ENCODE measurements around the gene ARMC6. TPM values are rescaled to one million over a fixed set of nuclear protein-coding genes. Genes with fewer than 3 reads are reported as not detected.

ARMC6 gene
- total and polyA plus RNA-seq, 2 donors (not counting 3 experiments of a cell fraction or from before 2014, with no cell fraction given): 33.9 to 44.7 TPM

- H3K4me3 ChIP-seq (replicated peaks in 1 of 3; ENCODE audit: insufficient read depth in 1 of 3, low read depth in 1 of 3, low read length in 3 of 3): no peak overlapping the region
- TF ChIP-seq MYC (IDR thresholded peaks at IDR 0.05; ENCODE audit: low read depth, low read length) (no peak), GATA2 (IDR thresholded peaks at IDR 0.05; ENCODE audit: insufficient read depth, insufficient read length, low read depth, low read length) (no peak), POLR2A (IDR thresholded peaks at IDR 0.05; ENCODE audit: low read depth, low read length) (no peak), EZH2 (IDR thresholded peaks at IDR 0.05; ENCODE audit: borderline replicate concordance, low read depth, low read length, severe bottlenecking) (no peak), MAX (IDR thresholded peaks at IDR 0.05; ENCODE audit: insufficient read depth, insufficient read length) (no peak), FOS (IDR thresholded peaks at IDR 0.05; ENCODE audit: borderline replicate concordance, insufficient read depth, low read length) (no peak), JUN (IDR thresholded peaks at IDR 0.05; ENCODE audit: borderline replicate concordance, insufficient read depth, insufficient read length, low read depth) (no peak), POLR2AphosphoS5 (IDR thresholded peaks at IDR 0.05; ENCODE audit: insufficient read depth, low read depth, low read length) (no peak)
- TF ChIP-seq, protein P1, sequence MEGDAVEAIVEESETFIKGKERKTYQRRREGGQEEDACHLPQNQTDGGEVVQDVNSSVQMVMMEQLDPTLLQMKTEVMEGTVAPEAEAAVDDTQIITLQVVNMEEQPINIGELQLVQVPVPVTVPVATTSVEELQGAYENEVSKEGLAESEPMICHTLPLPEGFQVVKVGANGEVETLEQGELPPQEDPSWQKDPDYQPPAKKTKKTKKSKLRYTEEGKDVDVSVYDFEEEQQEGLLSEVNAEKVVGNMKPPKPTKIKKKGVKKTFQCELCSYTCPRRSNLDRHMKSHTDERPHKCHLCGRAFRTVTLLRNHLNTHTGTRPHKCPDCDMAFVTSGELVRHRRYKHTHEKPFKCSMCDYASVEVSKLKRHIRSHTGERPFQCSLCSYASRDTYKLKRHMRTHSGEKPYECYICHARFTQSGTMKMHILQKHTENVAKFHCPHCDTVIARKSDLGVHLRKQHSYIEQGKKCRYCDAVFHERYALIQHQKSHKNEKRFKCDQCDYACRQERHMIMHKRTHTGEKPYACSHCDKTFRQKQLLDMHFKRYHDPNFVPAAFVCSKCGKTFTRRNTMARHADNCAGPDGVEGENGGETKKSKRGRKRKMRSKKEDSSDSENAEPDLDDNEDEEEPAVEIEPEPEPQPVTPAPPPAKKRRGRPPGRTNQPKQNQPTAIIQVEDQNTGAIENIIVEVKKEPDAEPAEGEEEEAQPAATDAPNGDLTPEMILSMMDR (IDR thresholded peaks at IDR 0.05; ENCODE audit: extremely low read depth in 1 of 2, insufficient read depth in 1 of 2, low read depth in 1 of 2, low read length in 2 of 2): no peak
- no peaks in the 10 kb centered on the region for H3K79me2 ChIP-seq (ENCODE audit: control insufficient read depth, insufficient read depth, low read length)
- POLR2A ChIA-PET: no interaction called here
- no TSS peak for BruUV-seq (replicated peaks)
- intact Hi-C loops (cut with micrococcal nuclease): no loop called here
- H3K9me3 ChIP-seq (replicated peaks; ENCODE audit: control insufficient read depth, insufficient read depth, low read length): no peaks in the 10 kb centered on the region
- H3K27ac ChIP-seq (ENCODE audit: insufficient read depth, low read depth, low read length): no peak overlapping the region
- no peak overlapping the region for H2AFZ ChIP-seq (ENCODE audit: low read depth, low read length)
- no peak overlapping the region for H3K9ac ChIP-seq (replicated peaks; ENCODE audit: extremely low read depth, insufficient read depth, low read length)
- peaks cover 23 to 42% of the 10 kb centered on the region in 2 experiments for H3K36me3 ChIP-seq (ENCODE audit: control insufficient read depth in 2 of 2, extremely low read depth in 1 of 2, insufficient read depth in 2 of 2, low read length in 2 of 2)
- no peaks in the 10 kb centered on the region for H3K9me1 ChIP-seq (replicated peaks; ENCODE audit: control insufficient read depth, extremely low read depth, insufficient read depth, low read length)
- no peak for FAIRE-seq
- H4K20me1 ChIP-seq (replicated peaks; ENCODE audit: control insufficient read depth, extremely low read depth, insufficient read depth, low read length): no peaks in the 10 kb centered on the region
- H3K4me1 ChIP-seq (ENCODE audit: control insufficient read depth, extremely low read depth, insufficient read depth, low read length): no peaks in the 10 kb centered on the region
- dilution Hi-C loops (cut with MboI; ENCODE audit: extremely low pct_ligation_motif_present, low sequenced_read_pairs): no loop called here
- no peaks in the 10 kb centered on the region for H3K27me3 ChIP-seq (ENCODE audit: control insufficient read depth in 2 of 2, insufficient read depth in 2 of 2, low read length in 2 of 2)
- DNase-seq (ENCODE audit: low read depth, low spot score): no peak
- H3K4me2 ChIP-seq (ENCODE audit: insufficient read depth, low read length): no peak overlapping the region
- CTCF ChIA-PET: no interaction called here
Observed at GRCh38 chr19:19006213-19006612, 27.2 kb upstream of the ARMC6 start.

Measured in endothelial cell of umbilical vein (primary cell).